CD4-positive, CD25-positive, alpha-beta regulatory T cell (primary cell): ENCODE measurements around the gene LSM2. TPM values are rescaled to one million over a fixed set of nuclear protein-coding genes. Genes with fewer than 3 reads are reported as not detected.

Experiments
- polyA plus RNA-seq, 4 donors: library from polyadenylated mRNA; unstranded; fragments of 300-500 nt; fragmentation: Illumina TruSeq; gene quantifications; one replicate each; pipeline ENCODE4 v1.2.3, GENCODE V29; 2021
- total RNA-seq: library from RNA; stranded (reverse); gene quantifications from one replicate; pipeline ENCODE4 v1.2.3, GENCODE V29; 2022

Gene LSM2
- total and polyA plus RNA-seq, 5 donors from 2014 or later = 29.3 to 122 (median 85.8) TPM

Other genes starting within 250 kb of the LSM2 start
Only the 30 nearest of the 40 such genes appear.
- gene BAG6, start 154.3 kb downstream of the LSM2 start, total RNA-seq = 213 TPM
- 10 to 100 TPM; 13.5 to 19.7 (median 18.0) TPM for gene BAG6, start 154.3 kb downstream of the LSM2 start, polyA plus RNA-seq
- gene APOM, start 151.1 kb downstream of the LSM2 start, total RNA-seq = 1.7 TPM
- 1 to 10 TPM; 2.5 to 4.1 (median 2.8) TPM for gene APOM, start 151.1 kb downstream of the LSM2 start, polyA plus RNA-seq
- gene C6orf47, start 146.2 kb downstream of the LSM2 start, total RNA-seq = 18.8 TPM
- gene C6orf47, start 146.2 kb downstream of the LSM2 start, polyA plus RNA-seq = 10 to 100 TPM; 24.2 to 30.5 (median 27.1) TPM
- gene GPANK1, start 142.0 kb downstream of the LSM2 start, total RNA-seq = 9.8 TPM
- 10 to 100 TPM; 21.6 to 27.3 (median 25.2) TPM for gene GPANK1, start 142.0 kb downstream of the LSM2 start, polyA plus RNA-seq
- gene CSNK2B, start 140.9 kb downstream of the LSM2 start, total RNA-seq = 141 TPM
- gene CSNK2B, start 140.9 kb downstream of the LSM2 start, polyA plus RNA-seq = 100 to 1,000 TPM; 235 to 285 (median 261) TPM
- 38.8 TPM for gene LY6G5B, start 137.0 kb downstream of the LSM2 start, total RNA-seq
- not detected for gene LY6G5B, start 137.0 kb downstream of the LSM2 start, polyA plus RNA-seq
- gene LY6G5C, start 125.9 kb downstream of the LSM2 start, total RNA-seq = 3.1 TPM
- gene LY6G5C, start 125.9 kb downstream of the LSM2 start, polyA plus RNA-seq = 10 to 100 TPM in 3 of 4 donors, 1 to 10 TPM in 1; 7.4 to 19.9 (median 11.9) TPM
- 78.4 TPM for gene ABHD16A, start 103.6 kb downstream of the LSM2 start, total RNA-seq
- gene ABHD16A, start 103.6 kb downstream of the LSM2 start, polyA plus RNA-seq = 10 to 100 TPM; 33.4 to 43.2 (median 35.8) TPM
- 1.5 TPM for gene LY6G6F, start 100.1 kb downstream of the LSM2 start, total RNA-seq
- gene LY6G6F, start 100.1 kb downstream of the LSM2 start, polyA plus RNA-seq = not detected
- gene LY6G6D, start 91.6 kb downstream of the LSM2 start, total RNA-seq = not detected
- gene LY6G6D, start 91.6 kb downstream of the LSM2 start, polyA plus RNA-seq = not detected
- gene LY6G6C, start 85.2 kb downstream of the LSM2 start, total RNA-seq = not detected
- gene LY6G6C, start 85.2 kb downstream of the LSM2 start, polyA plus RNA-seq = not detected
- gene MPIG6B, start 83.6 kb downstream of the LSM2 start, total RNA-seq = 10.8 TPM
- gene MPIG6B, start 83.6 kb downstream of the LSM2 start, polyA plus RNA-seq = under 1 TPM in 1 of 4 donors, not detected in 3; 0.43 TPM
- gene DDAH2, start 77.7 kb downstream of the LSM2 start, total RNA-seq = 13.6 TPM
- 10 to 100 TPM; 16.0 to 19.8 (median 17.7) TPM for gene DDAH2, start 77.7 kb downstream of the LSM2 start, polyA plus RNA-seq
- gene CLIC1, start 70.4 kb downstream of the LSM2 start, total RNA-seq = 192 TPM
- gene CLIC1, start 70.4 kb downstream of the LSM2 start, polyA plus RNA-seq = 100 to 1,000 TPM; 481 to 771 (median 621) TPM
- 17.4 TPM for gene MSH5, start 67.0 kb downstream of the LSM2 start, total RNA-seq
- 1 to 10 TPM; 1.2 to 3.3 (median 1.3) TPM for gene MSH5, start 67.0 kb downstream of the LSM2 start, polyA plus RNA-seq
- gene SAPCD1, start 44.3 kb downstream of the LSM2 start, total RNA-seq = 2.3 TPM
- gene SAPCD1, start 44.3 kb downstream of the LSM2 start, polyA plus RNA-seq = not detected
- 6.8 TPM for gene VWA7, start 29.6 kb downstream of the LSM2 start, total RNA-seq
- gene VWA7, start 29.6 kb downstream of the LSM2 start, polyA plus RNA-seq = 1 to 10 TPM in 3 of 4 donors, under 1 TPM in 1; 0.91 to 1.2 (median 1.2) TPM
- 63.4 TPM for gene VARS1, start 11.2 kb downstream of the LSM2 start, total RNA-seq
- 10 to 100 TPM; 27.1 to 45.1 (median 29.9) TPM for gene VARS1, start 11.2 kb downstream of the LSM2 start, polyA plus RNA-seq
- gene HSPA1L, start 8.3 kb upstream of the LSM2 start, total RNA-seq = 5.5 TPM
- 1 to 10 TPM; 2.2 to 4.2 (median 3.5) TPM for gene HSPA1L, start 8.3 kb upstream of the LSM2 start, polyA plus RNA-seq
- gene HSPA1A, start 8.6 kb upstream of the LSM2 start, total RNA-seq = 30.6 TPM
- gene HSPA1A, start 8.6 kb upstream of the LSM2 start, polyA plus RNA-seq = 10 to 100 TPM; 65.7 to 93.0 (median 80.5) TPM
- gene HSPA1B, start 20.8 kb upstream of the LSM2 start, total RNA-seq = 27.3 TPM
- gene HSPA1B, start 20.8 kb upstream of the LSM2 start, polyA plus RNA-seq = 1 to 10 TPM; 2.3 to 6.8 (median 3.0) TPM
- 29.1 TPM for gene NEU1, start 55.9 kb upstream of the LSM2 start, total RNA-seq
- 10 to 100 TPM; 26.4 to 32.4 (median 29.7) TPM for gene NEU1, start 55.9 kb upstream of the LSM2 start, polyA plus RNA-seq
- gene SLC44A4, start 72.0 kb upstream of the LSM2 start, total RNA-seq = 1.0 TPM
- not detected for gene SLC44A4, start 72.0 kb upstream of the LSM2 start, polyA plus RNA-seq
- 46.4 TPM for gene EHMT2, start 90.7 kb upstream of the LSM2 start, total RNA-seq
- gene EHMT2, start 90.7 kb upstream of the LSM2 start, polyA plus RNA-seq = 10 to 100 TPM; 29.4 to 33.5 (median 31.9) TPM
- 0.20 TPM for gene ZBTB12, start 95.1 kb upstream of the LSM2 start, total RNA-seq
- gene ZBTB12, start 95.1 kb upstream of the LSM2 start, polyA plus RNA-seq = not detected
- 1.3 TPM for gene C2, start 120.8 kb upstream of the LSM2 start, total RNA-seq
- under 1 TPM in 1 of 4 donors, not detected in 3; 0.47 TPM for gene C2, start 120.8 kb upstream of the LSM2 start, polyA plus RNA-seq
- gene CFB, start 139.1 kb upstream of the LSM2 start, total RNA-seq = 0.64 TPM
- 1 to 10 TPM in 3 of 4 donors, under 1 TPM in 1; 0.68 to 1.9 (median 1.6) TPM for gene CFB, start 139.1 kb upstream of the LSM2 start, polyA plus RNA-seq
- 51.4 TPM for gene NELFE, start 152.0 kb upstream of the LSM2 start, total RNA-seq
- gene NELFE, start 152.0 kb upstream of the LSM2 start, polyA plus RNA-seq = 10 to 100 TPM; 52.9 to 62.3 (median 60.5) TPM
- gene SKIC2, start 152.2 kb upstream of the LSM2 start, total RNA-seq = 101 TPM
- 10 to 100 TPM; 16.2 to 20.9 (median 17.5) TPM for gene SKIC2, start 152.2 kb upstream of the LSM2 start, polyA plus RNA-seq
- gene DXO, start 165.2 kb upstream of the LSM2 start, total RNA-seq = 47.7 TPM
- gene DXO, start 165.2 kb upstream of the LSM2 start, polyA plus RNA-seq = 10 to 100 TPM in 2 of 4 donors, 1 to 10 TPM in 2; 8.4 to 10.5 (median 9.6) TPM